ENCODE measurements around the gene CNDP1.

CNDP1 gene

GRCh38 chr18:74595431-74595830, 61.1 kb downstream of the CNDP1 start:
- no peak for TF ChIP-seq CTCF (IDR thresholded peaks at IDR 0.05)

GRCh38 chr18:74597034-74597661, 62.8 kb downstream of the CNDP1 start:
- no peaks in the 10 kb centered on the region for H3K27me3 ChIP-seq (ENCODE audit: control insufficient read depth, insufficient read depth, low read length)
- peak overlapping the region; percentile 96 for H3K4me3 ChIP-seq (ENCODE audit: low read depth, low read length)
- H3K9me3 ChIP-seq (ENCODE audit: control insufficient read depth, low read length), result peaks cover 2% of the 10 kb centered on the region
- H3K9ac ChIP-seq, result peak overlapping the region; percentile 91
- peak overlapping the region; percentile 98 for H3K27ac ChIP-seq
- peak overlapping the region; percentile 97 for H2AFZ ChIP-seq
- TF ChIP-seq CTCF (IDR thresholded peaks at IDR 0.05), result no peak
- peak overlapping the region; percentile 93 for H3K4me2 ChIP-seq (ENCODE audit: low read length)
- H3K4me1 ChIP-seq, result peaks cover 9% of the 10 kb centered on the region
- no peaks in the 10 kb centered on the region for H3K36me3 ChIP-seq (ENCODE audit: control insufficient read depth, insufficient read depth, low read length)
- peaks cover 26% of the 10 kb centered on the region for H3K79me2 ChIP-seq

More at GRCh38 chr18:74595431-74595830, 61.1 kb downstream of the CNDP1 start:
- Histone ChIP-seq H2AFZ (no peak overlapping the region), H3K36me3 (ENCODE audit: control insufficient read depth, insufficient read depth, low read length) (no peaks in the 10 kb centered on the region), H3K4me1 (peaks cover 9% of the 10 kb centered on the region), H3K79me2 (peaks cover 15% of the 10 kb centered on the region), H3K27ac (no peak overlapping the region), H3K9me3 (ENCODE audit: control insufficient read depth, low read length) (peaks cover 2% of the 10 kb centered on the region), H3K4me3 (ENCODE audit: low read depth, low read length) (no peak overlapping the region), H3K27me3 (ENCODE audit: control insufficient read depth, insufficient read depth, low read length) (no peaks in the 10 kb centered on the region), H3K9ac (no peak overlapping the region), H3K4me2 (ENCODE audit: low read length) (no peak overlapping the region)

- H2AFZ ChIP-seq, result peak within 1 kb of the TSS; percentile 97
- peak within 1 kb of the TSS; percentile 91 for H3K9ac ChIP-seq
- peak within 1 kb of the TSS; percentile 93 for H3K4me2 ChIP-seq (ENCODE audit: low read length)
- H3K9me3 ChIP-seq (ENCODE audit: control insufficient read depth, low read length), result peaks cover 2% of the 10 kb centered on the region
- peaks cover 9% of the 10 kb centered on the region for H3K4me1 ChIP-seq
- peak within 1 kb of the TSS; percentile 98 for H3K27ac ChIP-seq
- TF ChIP-seq CTCF (IDR thresholded peaks at IDR 0.05), result no peak
- no peaks in the 10 kb centered on the region for H3K27me3 ChIP-seq (ENCODE audit: control insufficient read depth, insufficient read depth, low read length)
- peaks cover 26% of the 10 kb centered on the region for H3K79me2 ChIP-seq
- H3K36me3 ChIP-seq (ENCODE audit: control insufficient read depth, insufficient read depth, low read length), result no peaks in the 10 kb centered on the region
- H3K4me3 ChIP-seq (ENCODE audit: low read depth, low read length), result peak within 1 kb of the TSS; percentile 96
Observed at GRCh38 chr18:74597662-74598349, 63.5 kb downstream of the CNDP1 start, which contains the start of gene ZNF407. ZNF407 (plus strand) TSS chr18:74597870; CDS start chr18:74631020, 33,150 bp downstream.

GRCh38 chr18:74598350-74599001, 64.2 kb downstream of the CNDP1 start:
- H3K4me2 ChIP-seq (ENCODE audit: low read length), result peak overlapping the region; percentile 93
- peak overlapping the region; percentile 98 for H3K27ac ChIP-seq
- no peaks in the 10 kb centered on the region for H3K36me3 ChIP-seq (ENCODE audit: control insufficient read depth, insufficient read depth, low read length)
- TF ChIP-seq CTCF (IDR thresholded peaks at IDR 0.05), result peak; percentile 9
- H2AFZ ChIP-seq, result peak overlapping the region; percentile 97
- H3K9me3 ChIP-seq (ENCODE audit: control insufficient read depth, low read length), result peaks cover 2% of the 10 kb centered on the region
- peaks cover 9% of the 10 kb centered on the region for H3K4me1 ChIP-seq
- peaks cover 26% of the 10 kb centered on the region for H3K79me2 ChIP-seq
- peak overlapping the region; percentile 96 for H3K4me3 ChIP-seq (ENCODE audit: low read depth, low read length)
- peak overlapping the region; percentile 91 for H3K9ac ChIP-seq
- H3K27me3 ChIP-seq (ENCODE audit: control insufficient read depth, insufficient read depth, low read length), result no peaks in the 10 kb centered on the region

Measured in parathyroid adenoma (tissue), 2 donors.